MM.1S (cell line): ENCODE results near the gene ARHGEF19.

Source experiments
- EZH2phosphoT487 ChIP-seq: fragments of 300-600 bp; sonication (generic); IDR thresholded peaks from 2 replicates; pipeline ENCODE4 v1.6.1; 2018; ENCODE audit warnings: antibody characterized with exemption, low read length
- TF ChIP-seq, protein P1 (sequence below): fragments of 300-600 bp; sonication (generic); IDR thresholded peaks from 2 replicates; pipeline ENCODE4 v1.5.1; 2016; ENCODE audit warnings: antibody characterized with exemption, low read length, mixed read lengths

- TF ChIP-seq, protein P1, sequence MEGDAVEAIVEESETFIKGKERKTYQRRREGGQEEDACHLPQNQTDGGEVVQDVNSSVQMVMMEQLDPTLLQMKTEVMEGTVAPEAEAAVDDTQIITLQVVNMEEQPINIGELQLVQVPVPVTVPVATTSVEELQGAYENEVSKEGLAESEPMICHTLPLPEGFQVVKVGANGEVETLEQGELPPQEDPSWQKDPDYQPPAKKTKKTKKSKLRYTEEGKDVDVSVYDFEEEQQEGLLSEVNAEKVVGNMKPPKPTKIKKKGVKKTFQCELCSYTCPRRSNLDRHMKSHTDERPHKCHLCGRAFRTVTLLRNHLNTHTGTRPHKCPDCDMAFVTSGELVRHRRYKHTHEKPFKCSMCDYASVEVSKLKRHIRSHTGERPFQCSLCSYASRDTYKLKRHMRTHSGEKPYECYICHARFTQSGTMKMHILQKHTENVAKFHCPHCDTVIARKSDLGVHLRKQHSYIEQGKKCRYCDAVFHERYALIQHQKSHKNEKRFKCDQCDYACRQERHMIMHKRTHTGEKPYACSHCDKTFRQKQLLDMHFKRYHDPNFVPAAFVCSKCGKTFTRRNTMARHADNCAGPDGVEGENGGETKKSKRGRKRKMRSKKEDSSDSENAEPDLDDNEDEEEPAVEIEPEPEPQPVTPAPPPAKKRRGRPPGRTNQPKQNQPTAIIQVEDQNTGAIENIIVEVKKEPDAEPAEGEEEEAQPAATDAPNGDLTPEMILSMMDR: no peak
- no peak for TF ChIP-seq EZH2phosphoT487
These were observed 35.1 kb downstream of the ARHGEF19 start for GRCh38 chr1:16177306-16177705.
